Prostate gland (tissue), 2 donors: ENCODE measurements around the gene APOL2. TPM values are rescaled to one million over a fixed set of nuclear protein-coding genes. Genes with fewer than 3 reads are reported as not detected.
"Not testable (repeated sequence)": the region's sequence is repeated elsewhere in the genome, so short reads cannot be mapped to it uniquely, and the experiment has no call there.

Source experiments
- DNase-seq: peaks from one replicate; pipeline ENCODE4 v3.0.0-alpha.2; 2019; ENCODE audit warnings: low spot score
- H3K27ac ChIP-seq, 2 donors: fragments of 200-600 bp; sonication (generic); 2 replicates each; pipeline ENCODE4 v1.5.1; 2017 to 2019
- H3K27me3 ChIP-seq: fragments of 200-600 bp; sonication (generic); replicated peaks from 2 replicates; pipeline ENCODE4 v1.5.1; 2019; ENCODE audit not compliant: insufficient read depth
- H3K36me3 ChIP-seq, 2 donors: fragments of 200-600 bp; sonication (generic); 1 replicate in 1 of 2; 2 replicates in 1 of 2; pipeline versions ENCODE4 v1.5.1 to v1.8.1; 2017 to 2019
- H3K4me1 ChIP-seq: fragments of 200-600 bp; sonication (generic); replicated peaks from 2 replicates; pipeline ENCODE4 v1.5.1; 2019
- H3K4me3 ChIP-seq, 2 donors: fragments of 200-600 bp; sonication (generic); 2 replicates each; pipeline ENCODE4 v1.5.1; 2017 to 2019
- H3K9me3 ChIP-seq: fragments of 200-600 bp; sonication (generic); 2 replicates; pipeline ENCODE4 v1.5.1; 2017
- POLR2A ChIP-seq: fragments of 450-650 bp; IDR thresholded peaks from one replicate; pipeline ENCODE4 v1.6.1; 2016; ENCODE audit warnings: antibody characterized with exemption, mild to moderate bottlenecking
- POLR2AphosphoS5 ChIP-seq: sonication (generic); formaldehyde crosslinking; IDR thresholded peaks from one replicate; pipeline ENCODE4 v1.6.1; 2017; ENCODE audit warnings: antibody characterized with exemption
- WGBS: methylation state at CpG from one replicate; pipeline ENCODE4 v1.1.5; 2018; 5-methylcytosine and 5-hydroxymethylcytosine counted together
- intact Hi-C: fragments of 100-400 bp; cut with DNase I; formaldehyde crosslinking; loops from one replicate; pipeline ENCODE4 v1.14.2; 2022
- total RNA-seq, 2 donors: library from RNA; depleted of rRNA; stranded (reverse); fragments of >200 nt; gene quantifications; one replicate each; pipeline ENCODE4 v1.1.0, GENCODE V29; 2016
- TF ChIP-seq, protein P1 (sequence below), 4 experiments: fragments of 200-600 bp in 2 of 4; fragments of 450-650 bp in 2 of 4; sonication (generic) in 2 of 4; IDR thresholded peaks; 1 replicate in 3 of 4; 2 replicates in 1 of 4; pipeline ENCODE4 v1.5.1; 2016 to 2019; ENCODE audit warnings: antibody characterized with exemption in 4 of 4, mild to moderate bottlenecking in 2 of 4, moderate library complexity in 2 of 4

APOL2 gene
- total RNA-seq, 2 donors from 2014 or later: 35.2 to 64.1 TPM

GRCh38 chr22:36259615-36260300, 20.4 kb upstream of the APOL2 start:
- Histone ChIP-seq H3K4me1 (peaks cover 3% of the 10 kb centered on the region), H3K4me3 (no peak overlapping the region), H3K36me3 (no peaks in the 10 kb centered on the region), H3K9me3 (no peaks in the 10 kb centered on the region), H3K27ac (peak overlapping the region; percentile 13 to 33), H3K27me3 (no peaks in the 10 kb centered on the region)
- intact Hi-C loops: no loop called here
- WGBS: 69% methylated on average over 14 of the region's 14 CpGs
- no peak for TF ChIP-seq POLR2AphosphoS5
- TF ChIP-seq, protein P1, sequence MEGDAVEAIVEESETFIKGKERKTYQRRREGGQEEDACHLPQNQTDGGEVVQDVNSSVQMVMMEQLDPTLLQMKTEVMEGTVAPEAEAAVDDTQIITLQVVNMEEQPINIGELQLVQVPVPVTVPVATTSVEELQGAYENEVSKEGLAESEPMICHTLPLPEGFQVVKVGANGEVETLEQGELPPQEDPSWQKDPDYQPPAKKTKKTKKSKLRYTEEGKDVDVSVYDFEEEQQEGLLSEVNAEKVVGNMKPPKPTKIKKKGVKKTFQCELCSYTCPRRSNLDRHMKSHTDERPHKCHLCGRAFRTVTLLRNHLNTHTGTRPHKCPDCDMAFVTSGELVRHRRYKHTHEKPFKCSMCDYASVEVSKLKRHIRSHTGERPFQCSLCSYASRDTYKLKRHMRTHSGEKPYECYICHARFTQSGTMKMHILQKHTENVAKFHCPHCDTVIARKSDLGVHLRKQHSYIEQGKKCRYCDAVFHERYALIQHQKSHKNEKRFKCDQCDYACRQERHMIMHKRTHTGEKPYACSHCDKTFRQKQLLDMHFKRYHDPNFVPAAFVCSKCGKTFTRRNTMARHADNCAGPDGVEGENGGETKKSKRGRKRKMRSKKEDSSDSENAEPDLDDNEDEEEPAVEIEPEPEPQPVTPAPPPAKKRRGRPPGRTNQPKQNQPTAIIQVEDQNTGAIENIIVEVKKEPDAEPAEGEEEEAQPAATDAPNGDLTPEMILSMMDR (IDR thresholded peaks at IDR 0.05): no peak
- no peak for TF ChIP-seq POLR2A
- DNase-seq: no peak

DNA sequence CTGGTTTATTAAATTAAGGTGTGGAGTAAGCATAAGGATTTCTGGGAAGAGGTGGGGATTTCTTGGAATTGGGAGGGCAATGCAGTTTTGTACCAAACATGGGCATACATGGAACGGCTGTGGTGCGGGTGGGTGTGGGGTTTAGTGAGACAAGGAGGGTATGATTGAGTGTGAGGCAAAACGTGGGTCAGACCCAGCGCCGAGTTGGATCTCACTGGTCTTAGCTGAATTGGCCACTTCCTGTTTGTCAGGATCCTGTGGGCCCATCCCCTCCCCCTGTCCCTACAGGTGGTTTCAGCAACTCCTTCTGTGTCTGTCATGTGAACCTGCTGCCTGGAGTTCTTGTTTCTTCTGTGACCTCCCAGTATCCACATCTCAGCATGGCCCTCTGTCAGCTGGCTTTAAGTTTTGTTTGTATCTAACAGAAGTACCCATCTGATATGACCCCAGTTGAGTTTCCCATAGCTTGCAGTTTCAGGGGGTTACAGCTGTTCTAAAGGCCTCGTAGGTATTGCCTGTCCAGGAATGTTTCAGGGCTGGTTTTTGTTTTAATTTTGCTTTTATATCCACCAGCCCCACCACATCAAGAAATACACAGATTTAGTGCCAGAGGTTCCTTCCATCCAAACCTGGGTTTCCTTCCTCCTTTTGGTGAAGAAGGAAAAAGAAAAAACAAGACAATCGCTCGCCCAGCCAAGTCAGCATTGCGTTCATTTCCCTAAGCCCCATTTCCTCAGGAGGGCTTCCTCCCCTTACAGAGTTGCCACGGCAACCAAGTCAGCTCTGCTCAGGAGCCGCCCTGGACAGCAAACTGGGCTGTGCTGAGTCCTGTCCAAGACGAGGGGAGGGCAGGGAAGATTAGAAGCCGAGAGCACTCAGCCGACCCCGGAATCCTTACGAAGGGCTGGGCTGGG, 19.6 kb upstream of the APOL2 start:
- Histone ChIP-seq H3K9me3 (no peaks in the 10 kb centered on the region), H3K27ac (peak overlapping the region; percentile 13 to 33), H3K36me3 (no peaks in the 10 kb centered on the region), H3K4me3 (no peak overlapping the region), H3K4me1 (peaks cover 3% of the 10 kb centered on the region), H3K27me3 (no peaks in the 10 kb centered on the region)
- no peak for DNase-seq
- intact Hi-C loops: no loop called here
- 37% methylated on average over 16 of the region's 16 CpGs for WGBS
- TF ChIP-seq POLR2A (no peak), POLR2AphosphoS5 (no peak)
- TF ChIP-seq, protein P1 (IDR thresholded peaks at IDR 0.05): no peak

GRCh38 chr22:36257948-36258670, 18.8 kb upstream of the APOL2 start:
- no peak for DNase-seq
- Histone ChIP-seq H3K4me3 (no peak overlapping the region), H3K4me1 (peaks cover 3% of the 10 kb centered on the region), H3K27ac (peak overlapping the region in 1 of 2 donors; percentile 13), H3K9me3 (no peaks in the 10 kb centered on the region), H3K36me3 (no peaks in the 10 kb centered on the region), H3K27me3 (no peaks in the 10 kb centered on the region)
- no peak for TF ChIP-seq POLR2A
- no peak for TF ChIP-seq POLR2AphosphoS5
- 85% methylated on average over 13 of the region's 13 CpGs for WGBS
- intact Hi-C loops: no loop called here

DNA sequence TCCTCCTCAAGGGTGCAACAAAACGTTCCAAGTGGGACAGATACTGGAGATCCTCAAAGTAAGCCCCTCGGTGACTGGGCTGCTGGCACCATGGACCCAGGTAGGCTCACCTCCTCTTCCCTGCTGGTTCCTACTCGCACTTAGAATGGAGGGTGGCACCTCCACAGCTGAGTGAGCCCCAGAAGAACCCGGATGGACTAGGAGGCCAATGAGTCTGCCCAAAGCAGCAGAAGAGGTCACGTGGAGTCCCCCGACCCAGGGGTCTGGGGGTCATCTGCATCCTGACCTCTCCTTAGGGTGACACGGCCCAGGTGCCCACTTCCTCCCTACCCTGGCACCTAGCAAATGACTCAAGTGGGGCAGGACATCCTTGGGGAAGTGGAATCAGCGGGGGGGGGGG, 18.0 kb upstream of the APOL2 start:
- Histone ChIP-seq H3K27ac (no peak overlapping the region), H3K9me3 (no peaks in the 10 kb centered on the region), H3K27me3 (no peaks in the 10 kb centered on the region), H3K4me3 (no peak overlapping the region), H3K4me1 (peaks cover 3% of the 10 kb centered on the region), H3K36me3 (no peaks in the 10 kb centered on the region)
- TF ChIP-seq, protein P1 (IDR thresholded peaks at IDR 0.05): no peak
- TF ChIP-seq POLR2AphosphoS5: no peak
- no peak for TF ChIP-seq POLR2A
- WGBS: 83% methylated on average over 7 of the region's 8 CpGs
- DNase-seq: no peak
- intact Hi-C loops: no loop called here

DNA sequence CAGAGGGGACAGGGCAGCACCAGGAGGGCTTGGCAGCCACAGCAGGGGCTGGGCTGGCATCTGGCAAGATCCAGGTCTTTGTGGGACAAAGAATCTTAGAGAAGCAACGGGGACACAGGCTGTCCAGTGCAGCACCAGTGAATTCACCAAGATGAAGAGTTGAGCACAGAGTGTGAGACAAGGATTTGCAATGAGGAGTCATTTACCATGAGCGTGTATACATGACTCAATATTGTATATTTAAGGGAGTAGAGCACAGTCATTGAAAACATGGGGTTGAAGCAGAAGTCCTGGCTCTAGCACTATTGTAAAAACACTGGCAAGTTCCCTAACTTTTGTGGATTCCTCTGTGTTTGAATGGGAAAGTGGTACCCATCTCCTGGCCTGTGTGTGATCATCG, 17.2 kb upstream of the APOL2 start:
- no peaks in the 10 kb centered on the region for H3K27me3 ChIP-seq
- no peaks in the 10 kb centered on the region for H3K36me3 ChIP-seq
- no peak overlapping the region for H3K27ac ChIP-seq
- TF ChIP-seq, protein P1 (IDR thresholded peaks at IDR 0.05): no peak
- TF ChIP-seq POLR2A: no peak
- no peak for TF ChIP-seq POLR2AphosphoS5
- peaks cover 3% of the 10 kb centered on the region for H3K4me1 ChIP-seq
- no peak for DNase-seq
- no peaks in the 10 kb centered on the region for H3K9me3 ChIP-seq
- 86% methylated on average over 3 of the region's 3 CpGs for WGBS
- no peak overlapping the region for H3K4me3 ChIP-seq
- intact Hi-C loops: no loop called here

- intact Hi-C loops, H3K4me1 ChIP-seq, DNase-seq, H3K36me3 ChIP-seq, H3K27me3 ChIP-seq, H3K9me3 ChIP-seq, H3K4me3 ChIP-seq: not testable (repeated sequence)
- H3K27ac ChIP-seq: peak overlapping the region in 1 of 2 donors; percentile 53
- 83% methylated on average over 1 of the region's 5 CpGs for WGBS
These were observed 16.2 kb upstream of the APOL2 start for GRCh38 chr22:36255572-36255971.
